HG02610 (cell line): Measurements from ENCODE around the gene SIVA1.

Experiments
- ATAC-seq: cut with Tn5 transposase; IDR thresholded peaks from one replicate; pipeline ENCODE4 v1.9.1; 2021; ENCODE audit warnings: mild to moderate bottlenecking, moderate library complexity; ENCODE audit not compliant: unreplicated experiment

Gene SIVA1

GRCh38 chr14:104795781-104796686, 43.1 kb downstream of the SIVA1 start:
- ATAC-seq: no peak

GRCh38 chr14:104796687-104797081, 43.7 kb downstream of the SIVA1 start:
- no peak for ATAC-seq

GRCh38 chr14:104797115-104798044, 44.4 kb downstream of the SIVA1 start:
- no peak for ATAC-seq

GRCh38 chr14:104798300-104799243, 45.6 kb downstream of the SIVA1 start:
- ATAC-seq: no peak

- ATAC-seq: no peak
Observed at GRCh38 chr14:104799244-104800014, 46.5 kb downstream of the SIVA1 start.

- no peak for ATAC-seq
Observed at GRCh38 chr14:104800015-104800770, 47.2 kb downstream of the SIVA1 start.

GRCh38 chr14:104800771-104801519, 48.0 kb downstream of the SIVA1 start, which contains the start of gene ZBTB42:
TSS of gene ZBTB42 (plus strand) at chr14:104801101. CDS start at chr14:104801198, 97 bp downstream.
- no peak for ATAC-seq

GRCh38 chr14:104801520-104802393, 48.8 kb downstream of the SIVA1 start:
- ATAC-seq: no peak

- no peak for ATAC-seq
Observed at GRCh38 chr14:104802394-104803184, 49.6 kb downstream of the SIVA1 start.

- no peak for ATAC-seq
Observed at GRCh38 chr14:104803280-104803911, 50.4 kb downstream of the SIVA1 start.

- ATAC-seq: no peak
Observed at GRCh38 chr14:104803912-104804410, 51.0 kb downstream of the SIVA1 start.

GRCh38 chr14:104804481-104805325, 51.8 kb downstream of the SIVA1 start:
- no peak for ATAC-seq

- no peak for ATAC-seq
Observed at GRCh38 chr14:104805326-104805678, 52.4 kb downstream of the SIVA1 start.

- ATAC-seq: no peak
Observed at GRCh38 chr14:104805941-104806624, 53.1 kb downstream of the SIVA1 start.
